ENCODE measurements around the gene VSTM2L.
"Not testable (repeated sequence)": the region's sequence is repeated elsewhere in the genome, so short reads cannot be mapped to it uniquely, and the experiment has no call there.

The VSTM2L gene, protein sequence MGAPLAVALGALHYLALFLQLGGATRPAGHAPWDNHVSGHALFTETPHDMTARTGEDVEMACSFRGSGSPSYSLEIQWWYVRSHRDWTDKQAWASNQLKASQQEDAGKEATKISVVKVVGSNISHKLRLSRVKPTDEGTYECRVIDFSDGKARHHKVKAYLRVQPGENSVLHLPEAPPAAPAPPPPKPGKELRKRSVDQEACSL

DNA sequence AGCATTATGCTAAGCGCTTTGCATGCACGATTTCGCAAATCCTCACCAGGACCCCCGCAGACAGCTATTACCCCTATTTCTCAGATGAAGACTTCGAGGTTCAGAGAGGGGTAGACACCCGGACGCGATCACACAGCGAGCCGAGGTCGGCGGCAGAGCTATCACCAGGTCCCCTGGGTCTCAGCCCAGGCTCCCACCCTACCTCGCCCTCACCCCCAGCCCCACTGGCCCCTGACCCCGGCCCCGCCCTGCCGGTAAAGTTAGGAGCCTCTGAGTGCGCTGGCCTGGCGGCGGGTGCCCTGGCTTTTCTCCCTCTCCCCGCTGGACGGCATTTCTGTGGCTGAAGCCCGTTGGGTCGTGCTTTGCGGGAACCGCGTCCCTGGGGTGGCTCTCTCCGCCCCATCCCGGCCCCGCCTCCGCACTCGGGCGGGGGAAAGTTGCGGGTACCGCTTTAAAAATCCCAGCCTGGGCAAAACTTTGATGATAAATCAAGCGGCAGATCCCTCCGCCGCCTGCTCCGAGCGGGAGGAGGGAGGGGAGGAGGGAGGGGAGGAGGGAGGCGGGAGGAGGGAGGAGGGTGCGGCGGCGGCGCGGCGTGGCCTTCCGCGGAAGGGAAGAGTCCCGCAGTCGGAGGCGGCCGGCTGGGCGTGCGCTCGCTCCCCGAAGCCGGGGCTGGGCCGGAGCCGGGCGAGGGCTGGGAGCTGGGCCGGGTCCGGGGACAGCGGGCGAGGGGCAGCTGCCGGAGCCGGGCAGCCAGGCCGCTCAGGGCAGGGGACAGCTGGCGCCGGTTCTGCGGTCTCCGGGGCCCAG is at the start of gene VSTM2L:
VSTM2L (plus strand) TSS at position 624 of the 810 bp plus-strand sequence. CDS start 224 bp downstream, outside the sequence.
- peak; percentile 41 for DNase-seq

DNA sequence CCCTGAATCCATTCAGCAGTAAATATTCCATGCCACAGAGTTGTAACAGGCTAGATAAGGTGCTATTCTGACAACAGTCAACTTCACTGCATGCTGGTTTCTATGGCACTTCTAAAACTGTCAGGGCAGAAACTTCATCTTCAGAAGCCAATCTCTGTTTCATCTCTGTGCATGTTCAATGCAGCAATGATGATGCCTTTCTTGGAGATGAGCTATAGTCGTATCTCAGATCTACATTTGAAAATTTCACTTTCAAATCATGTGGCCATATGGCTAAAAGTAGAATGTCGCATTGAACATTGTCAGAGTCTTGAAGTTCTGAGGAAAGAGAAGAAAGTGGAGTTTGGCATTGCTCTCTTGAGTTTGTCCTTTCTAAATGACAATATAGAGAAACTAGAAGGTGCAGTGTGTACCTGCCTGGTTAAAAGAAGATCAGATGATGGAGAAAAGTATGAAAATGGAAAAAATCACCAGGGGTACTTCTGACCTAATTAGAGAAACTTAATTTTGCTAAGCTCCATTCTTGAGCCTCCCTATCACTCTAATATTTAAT is 49.0 kb upstream of the VSTM2L start:
- DNase-seq = peak; percentile 24

DNA sequence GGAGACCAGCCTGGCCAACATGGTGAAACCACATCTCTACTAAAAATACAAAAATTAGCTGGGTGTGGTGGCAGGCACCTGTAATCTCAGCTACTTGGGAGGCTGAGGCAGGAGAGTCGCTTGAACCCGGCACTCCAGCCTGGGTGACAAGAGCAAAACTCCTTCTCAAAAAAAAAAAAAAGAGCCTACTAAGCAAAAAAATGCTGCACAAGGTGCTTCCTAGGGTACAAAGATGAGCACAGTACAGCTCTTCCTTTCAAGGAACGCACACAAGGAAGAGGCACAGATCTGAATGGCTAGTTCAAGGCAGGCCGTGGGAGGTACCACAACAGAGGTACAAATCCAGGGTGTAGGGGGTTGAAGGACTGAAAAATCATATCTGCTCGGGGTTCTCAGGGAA is 46.9 kb upstream of the VSTM2L start:
- DNase-seq = not testable (repeated sequence)

DNA sequence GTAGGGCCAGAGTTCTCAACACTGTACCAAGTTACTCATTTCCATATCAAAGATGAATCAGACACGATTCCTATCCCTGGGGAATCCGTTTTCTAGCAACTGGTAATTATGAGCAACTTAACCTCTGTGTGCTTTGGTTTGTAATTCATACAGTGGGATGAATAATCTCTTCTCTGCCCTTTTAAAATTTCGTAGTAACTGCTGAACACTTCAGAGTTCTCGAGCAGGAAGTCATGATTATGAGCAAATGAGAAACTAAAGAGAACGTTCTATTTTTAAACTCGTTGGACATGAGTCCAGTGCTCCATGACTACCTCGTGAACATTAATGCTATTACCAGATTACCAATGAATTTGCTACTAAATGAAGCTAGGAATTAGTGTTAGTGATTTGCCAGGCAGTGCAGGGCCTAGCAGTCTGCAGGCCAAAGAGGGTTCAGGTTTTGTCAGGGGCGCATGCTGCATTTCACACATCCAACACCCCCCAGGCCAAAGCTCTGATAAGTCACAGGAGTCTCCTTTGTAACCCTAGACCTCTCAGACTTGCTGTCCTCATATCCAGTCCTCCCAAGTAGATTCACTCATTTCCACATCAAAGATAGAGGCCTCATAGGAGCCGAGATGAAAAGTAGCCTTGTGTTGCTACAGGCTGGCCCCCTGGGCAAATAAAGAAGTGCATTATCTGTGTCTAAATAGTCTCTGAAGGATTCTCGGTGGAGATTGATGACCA is 45.8 kb upstream of the VSTM2L start:
- peak; percentile 9 for DNase-seq

DNA sequence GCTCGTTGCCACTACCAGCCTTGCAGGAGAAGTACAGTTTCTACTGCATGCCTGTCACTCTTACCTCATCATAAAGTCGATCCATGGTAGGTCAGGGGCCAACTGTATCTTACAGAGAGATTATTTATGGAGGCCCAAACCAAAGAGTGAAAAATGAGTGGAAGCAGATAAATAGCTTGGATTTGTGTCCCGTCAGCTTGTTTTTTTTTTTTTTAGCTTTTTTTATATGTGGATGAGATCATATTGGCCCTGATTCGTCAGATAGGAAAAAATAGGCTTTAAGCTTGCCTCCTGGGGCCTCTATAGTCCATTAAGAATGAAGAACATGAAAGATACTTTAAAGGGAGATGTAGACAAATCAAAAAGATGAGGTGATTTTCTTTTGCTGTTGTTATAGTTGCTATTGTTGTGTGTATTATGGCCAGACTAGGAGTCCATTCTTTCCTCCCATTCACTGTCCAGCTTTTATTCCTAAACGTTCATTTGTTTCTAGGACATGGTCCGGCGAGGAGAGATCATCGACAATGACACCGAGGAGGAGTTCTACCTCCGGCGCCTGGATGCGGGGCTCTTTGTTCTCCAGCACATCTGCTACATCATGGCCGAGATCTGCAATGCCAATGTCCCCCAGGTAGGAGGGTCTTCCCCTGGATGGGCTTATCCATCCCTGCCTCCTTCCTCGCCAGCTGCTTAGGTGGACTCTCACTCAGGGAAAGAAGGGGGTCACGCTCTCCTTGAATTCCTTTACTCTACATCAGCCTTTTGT is 43.3 kb upstream of the VSTM2L start:
- no peak for DNase-seq

DNA sequence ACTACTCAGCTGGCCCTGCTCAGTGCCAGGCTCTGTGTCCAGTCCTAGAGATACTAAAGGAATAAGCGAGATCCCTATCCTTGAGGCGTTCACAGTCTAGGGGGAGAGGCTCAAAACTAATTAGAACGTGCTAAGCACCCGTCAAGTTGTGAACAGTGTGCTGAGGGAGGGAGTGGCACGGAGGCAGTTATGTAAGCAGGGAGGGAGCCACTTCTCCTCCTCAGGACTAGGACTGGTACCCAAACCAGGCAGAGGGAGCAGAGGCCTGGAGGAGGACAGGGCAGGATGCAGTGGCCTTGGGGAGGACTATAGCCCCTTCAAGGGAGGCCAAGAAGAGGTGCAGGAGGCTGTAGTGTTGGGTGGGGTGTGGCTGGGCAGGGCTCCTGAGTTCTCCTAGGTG is 39.6 kb upstream of the VSTM2L start:
- DNase-seq = no peak

DNA sequence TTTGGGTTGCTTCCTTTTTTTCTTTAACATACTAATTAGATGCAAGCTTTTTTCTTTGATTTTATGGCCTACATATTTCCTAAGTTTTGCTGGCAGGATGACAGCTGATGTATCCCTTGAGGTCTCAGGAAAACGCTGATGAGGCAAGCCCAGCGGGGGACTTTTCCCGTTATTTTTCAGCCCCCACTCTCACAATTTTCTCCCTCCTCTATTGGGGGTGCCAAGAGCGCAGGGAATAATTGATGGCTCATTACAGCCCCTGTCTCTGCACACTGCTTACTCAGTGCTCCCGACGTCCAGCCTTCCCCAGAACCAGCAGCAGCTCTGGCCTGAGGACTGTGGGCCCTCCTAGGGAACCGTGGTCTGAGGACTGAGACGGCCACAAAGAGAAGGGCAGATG is 38.6 kb upstream of the VSTM2L start:
- DNase-seq = no peak

DNA sequence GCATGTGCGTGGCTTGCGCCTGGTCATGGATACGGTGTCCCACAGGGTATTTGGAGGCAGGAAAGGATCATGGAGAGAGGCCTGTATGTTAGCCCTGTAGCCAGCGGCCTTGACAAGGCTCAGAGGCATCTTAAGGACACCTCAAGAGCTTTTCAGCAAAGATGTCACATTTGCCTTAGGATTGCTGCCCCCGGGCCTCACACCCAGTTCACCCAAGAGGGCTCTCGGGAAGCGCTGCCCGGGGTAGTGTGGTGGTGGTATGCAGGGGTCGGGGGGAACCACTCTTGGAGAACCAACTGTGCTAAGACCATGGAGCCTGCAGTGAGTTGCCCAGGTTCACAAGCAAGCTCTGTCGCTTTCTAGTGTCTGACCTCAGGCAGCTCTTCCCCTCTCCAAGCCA is 36.9 kb upstream of the VSTM2L start:
- no peak for DNase-seq

DNA sequence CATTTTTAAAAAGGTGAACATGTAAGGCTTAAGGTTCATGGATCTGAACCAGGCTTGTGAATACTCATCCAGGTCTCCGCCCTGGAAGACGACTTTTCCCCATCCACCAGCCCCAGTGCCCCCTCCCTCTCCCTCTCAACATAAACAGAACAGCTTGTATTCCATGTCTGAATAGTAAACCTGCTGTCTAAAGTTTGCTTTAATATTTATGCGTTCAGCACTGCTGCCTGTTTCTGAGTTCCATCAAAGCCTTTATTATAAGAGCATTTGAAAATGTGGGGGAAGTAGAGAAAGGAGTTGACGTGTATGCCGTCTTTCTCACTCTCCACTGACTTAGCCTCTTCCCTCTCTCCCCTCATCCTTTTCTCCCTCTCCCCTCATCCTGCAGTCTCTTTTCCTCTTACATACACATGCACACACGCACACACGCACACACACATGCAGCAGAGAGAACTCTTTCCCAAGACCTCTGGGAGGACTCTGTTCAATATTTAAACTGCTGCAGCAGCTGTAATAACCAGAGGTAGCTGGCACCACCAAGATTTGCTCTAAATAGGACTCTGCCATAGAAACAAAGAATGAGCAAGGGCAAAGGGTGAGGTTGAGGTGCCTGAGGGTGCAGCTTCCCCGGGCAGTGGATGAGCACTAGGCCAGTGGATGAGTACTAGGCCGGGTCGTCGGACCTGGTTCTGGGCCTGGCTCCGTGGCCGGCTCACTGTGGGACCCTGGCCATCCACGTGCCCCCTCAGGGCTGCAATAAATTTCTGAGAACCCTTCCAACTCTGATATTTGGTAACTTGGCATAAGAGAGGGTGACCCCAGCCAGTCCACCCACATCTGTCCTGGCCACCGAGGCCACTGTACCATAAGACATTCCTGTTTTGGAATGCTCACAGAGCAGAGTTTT is 35.4 kb upstream of the VSTM2L start:
- DNase-seq = no peak

DNA sequence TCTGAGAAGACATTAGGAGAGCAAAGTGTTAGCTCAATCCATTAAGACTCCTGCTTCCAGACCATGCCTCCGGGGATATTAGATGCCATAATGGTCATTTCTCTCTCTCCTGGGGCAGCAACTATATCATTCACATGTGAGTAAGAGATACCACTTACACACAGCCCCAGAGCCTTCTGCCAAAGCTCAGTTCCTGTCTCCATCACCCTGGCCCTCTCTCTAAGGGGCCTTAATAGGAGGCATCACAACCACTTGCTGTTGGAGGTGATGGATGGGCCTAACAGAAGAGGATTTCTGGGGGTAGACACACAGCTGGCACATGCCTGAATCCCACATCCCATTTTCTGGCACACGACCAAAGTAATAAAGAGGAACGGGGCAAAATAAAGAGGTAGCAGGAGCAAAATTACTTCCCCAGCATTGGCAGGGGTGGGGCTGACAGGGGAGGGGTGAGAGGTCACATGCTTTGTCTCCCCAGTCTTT is 34.0 kb upstream of the VSTM2L start:
- no peak for DNase-seq

DNA sequence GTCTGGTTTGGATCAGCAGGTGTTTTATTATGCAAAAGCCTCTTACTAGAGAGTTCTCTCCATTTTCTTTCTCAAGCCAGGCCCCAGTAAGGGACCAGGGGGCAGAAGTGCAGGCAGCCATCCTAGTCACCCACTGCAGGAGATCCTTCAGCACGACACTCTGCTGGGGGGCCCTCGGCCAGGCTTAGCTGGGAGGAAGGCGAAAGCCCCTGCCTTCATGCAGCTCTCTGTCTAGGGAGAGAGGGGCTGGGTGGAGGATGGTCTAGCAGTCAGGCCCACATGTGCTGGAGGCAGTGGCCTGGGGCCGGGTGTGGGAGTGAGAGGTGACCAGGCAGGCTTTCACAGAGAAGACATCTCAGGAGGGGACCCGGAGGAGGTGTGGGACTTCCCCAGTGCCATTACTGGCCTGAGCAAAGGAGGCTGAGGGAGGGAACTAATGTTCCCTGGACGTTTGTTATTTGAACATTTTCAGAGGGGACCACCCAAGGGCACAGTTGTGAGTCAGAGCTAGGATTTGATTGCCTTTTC is 33.5 kb upstream of the VSTM2L start:
- DNase-seq = no peak

DNA sequence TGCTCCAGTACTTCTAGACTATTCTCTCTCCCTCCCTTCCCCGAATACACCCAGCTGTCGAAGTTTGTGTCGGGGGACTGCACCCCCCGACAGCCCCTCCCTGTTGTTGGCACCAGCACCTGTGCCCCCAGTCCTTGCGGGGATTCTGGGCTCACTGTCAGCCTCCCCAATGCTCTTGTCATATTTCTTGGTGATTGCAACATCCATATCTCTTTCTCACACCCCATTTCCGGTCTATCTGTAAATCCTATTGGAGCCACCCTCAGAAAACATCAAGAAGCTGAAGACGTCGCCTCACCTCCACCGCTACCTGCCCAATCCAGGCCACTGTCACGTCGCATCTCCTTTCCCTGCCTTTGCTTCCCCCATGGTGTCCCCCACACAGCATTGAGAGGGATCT is 32.6 kb upstream of the VSTM2L start:
- DNase-seq = no peak

DNA sequence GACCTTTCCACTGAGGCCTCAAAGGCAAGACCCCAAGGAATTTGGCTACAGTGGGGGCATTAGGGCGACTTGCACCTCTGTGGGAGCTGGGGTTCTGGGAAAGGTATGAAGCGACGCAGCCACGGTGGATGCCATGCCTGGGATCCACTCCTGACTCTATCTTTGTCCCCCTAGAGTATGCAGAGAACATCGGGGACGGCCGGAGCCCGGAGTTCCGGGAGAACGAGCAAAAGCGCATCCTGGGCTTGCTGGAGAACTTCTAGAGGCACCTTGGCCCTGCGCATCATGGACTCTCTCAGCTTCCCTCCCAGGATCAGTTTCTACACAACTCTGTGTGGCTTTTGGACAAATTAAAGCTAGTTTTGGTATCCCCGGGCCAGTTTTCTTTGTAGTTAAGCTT is 31.2 kb upstream of the VSTM2L start:
- DNase-seq = no peak

DNA sequence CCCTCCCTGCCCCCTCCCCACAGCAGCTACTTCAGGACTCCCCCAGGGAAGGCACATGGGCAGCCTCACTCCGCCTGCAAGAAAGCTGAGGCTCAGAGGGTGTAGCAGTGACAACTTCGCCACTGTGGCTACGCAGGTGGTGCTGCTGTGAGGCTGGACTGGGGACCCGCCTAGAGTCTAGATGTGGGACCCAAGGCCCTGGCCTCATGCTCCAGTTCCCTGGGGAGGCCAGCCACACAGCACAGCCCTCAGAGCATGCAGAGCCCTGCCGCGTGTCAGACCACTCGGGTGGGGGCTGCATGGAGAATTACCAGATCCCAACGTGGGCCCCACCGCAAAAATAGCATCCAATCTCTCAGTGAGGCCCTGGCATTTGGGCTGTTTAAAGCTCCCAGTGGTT is 30.8 kb upstream of the VSTM2L start:
- DNase-seq = no peak

DNA sequence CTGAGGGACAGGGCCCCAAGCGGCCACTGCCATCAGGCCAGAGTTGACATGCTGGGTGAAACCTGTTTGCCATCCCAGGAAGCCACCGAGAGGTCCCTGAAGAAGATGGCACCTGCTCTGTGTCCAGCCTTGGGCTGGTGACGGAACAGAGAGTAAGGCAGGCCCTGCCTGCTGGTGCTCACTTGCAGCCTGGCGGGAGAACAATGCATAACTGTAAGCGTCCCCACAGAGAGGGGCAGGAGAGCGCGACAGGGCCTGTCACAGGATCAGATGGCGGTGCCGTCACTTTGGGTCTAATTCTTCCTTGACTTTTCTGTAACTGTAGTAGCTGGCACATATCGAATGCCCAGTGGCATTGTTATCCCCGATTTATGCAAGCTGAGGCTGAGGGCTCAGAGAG is 29.0 kb upstream of the VSTM2L start:
- no peak for DNase-seq

DNA sequence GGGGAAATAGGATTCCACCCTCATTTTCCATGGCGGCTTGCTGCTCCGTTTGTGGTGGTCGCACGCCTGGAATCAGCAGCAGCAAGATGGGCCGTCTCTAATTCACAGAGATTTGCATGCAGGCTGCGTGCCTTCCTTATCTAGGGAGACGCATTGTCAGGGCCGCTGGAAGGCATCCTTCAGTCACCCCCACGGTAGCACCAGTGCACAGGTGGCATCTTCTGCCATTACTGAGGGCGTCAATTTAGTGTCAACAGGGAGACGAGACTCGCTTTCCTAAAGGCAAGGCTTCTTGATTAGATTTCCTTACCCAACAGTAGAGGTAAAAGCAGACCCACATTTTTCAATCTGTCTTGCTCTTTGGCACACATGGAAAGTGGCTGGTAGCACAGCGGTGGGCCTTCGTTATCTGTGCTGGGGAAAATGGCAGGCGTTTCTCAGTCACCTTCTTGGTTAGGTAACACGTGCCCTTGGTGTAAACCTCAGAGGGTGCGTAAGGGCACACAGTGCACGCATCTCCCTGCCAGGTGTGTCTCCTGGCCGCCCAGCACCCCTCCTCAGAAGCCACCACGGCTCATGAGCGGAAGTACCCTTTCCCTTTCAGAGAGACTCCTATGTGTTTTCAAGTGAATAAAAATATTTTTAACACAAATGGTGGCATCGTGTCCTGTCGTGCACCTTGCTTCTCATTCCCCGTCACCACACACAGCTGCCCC is 27.3 kb upstream of the VSTM2L start:
- DNase-seq = no peak

DNA sequence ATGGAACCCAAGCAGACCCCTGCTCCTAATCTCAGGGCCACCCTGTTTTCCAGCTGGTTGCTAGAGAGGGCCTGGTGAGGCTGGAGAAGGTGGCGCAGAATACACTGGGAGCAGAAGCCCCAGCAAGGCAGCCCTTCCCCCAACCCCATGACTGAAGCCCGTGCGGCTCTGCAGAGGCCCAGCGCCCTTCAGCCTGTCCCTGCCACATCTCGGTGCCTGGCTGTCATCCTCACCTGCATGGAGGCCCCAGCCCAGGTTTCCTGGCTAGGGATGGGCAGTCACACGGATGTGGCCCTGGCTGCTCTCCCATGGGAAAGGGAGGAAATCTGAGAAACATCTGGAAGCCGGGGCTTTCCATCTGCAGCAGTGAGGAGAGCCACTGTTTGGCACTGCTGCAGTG is 26.1 kb upstream of the VSTM2L start:
- no peak for DNase-seq

DNA sequence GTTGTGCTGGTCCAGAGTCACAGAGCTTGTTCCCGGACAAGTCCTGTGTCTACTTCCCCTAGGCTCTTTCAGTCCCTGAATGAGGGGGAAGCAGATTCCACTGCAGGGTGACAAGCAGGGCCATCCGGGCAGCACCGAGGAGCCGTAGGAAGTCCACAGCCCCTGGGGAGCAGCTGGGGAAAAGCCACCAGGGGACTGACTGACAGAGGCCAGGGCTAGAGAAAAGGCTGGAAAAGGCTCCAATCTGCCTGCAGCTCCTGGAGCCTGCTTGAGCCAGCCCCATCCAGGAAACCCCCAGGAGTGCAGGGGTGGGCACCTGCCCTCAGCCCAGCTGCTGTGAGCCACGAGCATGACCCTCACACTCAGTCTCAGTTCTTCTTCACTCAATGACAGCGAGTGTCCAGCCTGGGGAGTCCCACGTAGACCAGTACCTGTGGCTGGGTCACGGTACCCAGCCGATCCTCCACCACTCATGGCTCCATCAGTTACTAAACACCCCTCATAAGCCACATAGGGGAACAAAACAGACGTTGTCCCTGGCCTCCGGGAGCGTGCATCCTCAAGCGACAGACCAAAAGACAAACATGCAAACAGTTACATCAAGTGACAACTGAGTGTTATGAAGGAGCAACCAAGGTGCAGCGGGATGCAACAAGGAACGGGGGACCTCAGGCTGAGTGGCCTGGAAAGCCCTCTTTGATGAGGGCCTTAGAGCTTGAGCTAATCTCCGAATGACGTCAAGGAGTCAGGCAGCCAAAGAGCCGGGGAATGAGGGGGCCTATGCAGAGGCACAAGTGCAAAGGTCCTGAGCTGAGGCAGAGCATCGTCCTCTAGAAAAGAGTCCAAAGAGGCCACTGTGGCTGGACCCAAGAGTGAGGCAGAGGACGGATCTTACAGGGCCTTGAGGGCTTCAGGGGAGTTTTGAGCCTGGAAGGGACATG is 24.8 kb upstream of the VSTM2L start:
- DNase-seq = no peak

DNA sequence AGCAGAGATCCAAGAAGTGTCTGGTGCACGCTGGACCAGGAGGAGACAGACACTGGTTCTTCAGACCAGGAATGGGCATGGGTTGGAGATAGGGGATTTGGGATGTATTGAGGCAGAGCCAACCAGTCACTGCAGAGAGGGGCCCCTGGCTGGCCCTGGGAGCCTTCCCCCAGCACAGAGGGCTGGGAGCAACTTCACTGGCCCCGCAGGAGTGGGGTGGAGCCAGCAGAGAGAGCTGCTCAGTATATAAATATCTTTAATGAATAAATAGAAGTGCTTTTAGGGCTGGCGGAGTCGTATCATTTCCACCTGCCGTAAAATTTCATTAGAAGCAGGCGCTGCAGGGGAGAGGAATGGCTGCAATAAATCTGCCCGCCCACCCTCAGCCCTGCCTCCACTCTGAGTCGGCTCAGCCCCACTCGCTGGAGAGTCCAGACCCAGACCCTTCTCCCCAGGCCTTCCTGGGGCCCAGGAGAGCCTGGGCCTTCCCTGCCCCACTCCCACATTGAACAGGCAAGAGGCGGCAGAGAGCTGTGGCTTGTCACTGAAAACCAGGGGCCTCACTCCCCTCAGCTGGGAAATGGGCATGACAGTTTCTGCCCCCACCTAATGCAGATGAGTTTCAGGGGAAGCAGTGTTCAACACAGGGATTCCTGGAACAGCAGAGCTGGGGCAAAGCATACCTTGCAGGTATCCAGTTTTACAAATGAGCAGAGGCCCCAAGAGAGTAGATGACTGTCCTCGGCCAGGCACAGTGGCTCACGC is 23.9 kb upstream of the VSTM2L start:
- no peak for DNase-seq

Data from activated CD4-positive, alpha-beta T cell treated with anti-CD3 and anti-CD28 coated beads, Interleukin-10, Interleukin-2, amounts not matched to agents 100 ng/mL and 50 ng/mL, durations not matched to agents 16 hours and 8 hours (primary cell).